GM18508 (cell line): Measurements from ENCODE around the gene BSDC1.
"Not testable (repeated sequence)": the region's sequence is repeated elsewhere in the genome, so short reads cannot be mapped to it uniquely, and the experiment has no call there.

Experiments used
- ATAC-seq: cut with Tn5 transposase; IDR thresholded peaks from one replicate; pipeline ENCODE4 v1.9.1; 2021; ENCODE audit warnings: moderate number of reproducible peaks; ENCODE audit not compliant: insufficient read depth, unreplicated experiment

BSDC1 gene, protein sequence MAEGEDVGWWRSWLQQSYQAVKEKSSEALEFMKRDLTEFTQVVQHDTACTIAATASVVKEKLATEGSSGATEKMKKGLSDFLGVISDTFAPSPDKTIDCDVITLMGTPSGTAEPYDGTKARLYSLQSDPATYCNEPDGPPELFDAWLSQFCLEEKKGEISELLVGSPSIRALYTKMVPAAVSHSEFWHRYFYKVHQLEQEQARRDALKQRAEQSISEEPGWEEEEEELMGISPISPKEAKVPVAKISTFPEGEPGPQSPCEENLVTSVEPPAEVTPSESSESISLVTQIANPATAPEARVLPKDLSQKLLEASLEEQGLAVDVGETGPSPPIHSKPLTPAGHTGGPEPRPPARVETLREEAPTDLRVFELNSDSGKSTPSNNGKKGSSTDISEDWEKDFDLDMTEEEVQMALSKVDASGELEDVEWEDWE

DNA sequence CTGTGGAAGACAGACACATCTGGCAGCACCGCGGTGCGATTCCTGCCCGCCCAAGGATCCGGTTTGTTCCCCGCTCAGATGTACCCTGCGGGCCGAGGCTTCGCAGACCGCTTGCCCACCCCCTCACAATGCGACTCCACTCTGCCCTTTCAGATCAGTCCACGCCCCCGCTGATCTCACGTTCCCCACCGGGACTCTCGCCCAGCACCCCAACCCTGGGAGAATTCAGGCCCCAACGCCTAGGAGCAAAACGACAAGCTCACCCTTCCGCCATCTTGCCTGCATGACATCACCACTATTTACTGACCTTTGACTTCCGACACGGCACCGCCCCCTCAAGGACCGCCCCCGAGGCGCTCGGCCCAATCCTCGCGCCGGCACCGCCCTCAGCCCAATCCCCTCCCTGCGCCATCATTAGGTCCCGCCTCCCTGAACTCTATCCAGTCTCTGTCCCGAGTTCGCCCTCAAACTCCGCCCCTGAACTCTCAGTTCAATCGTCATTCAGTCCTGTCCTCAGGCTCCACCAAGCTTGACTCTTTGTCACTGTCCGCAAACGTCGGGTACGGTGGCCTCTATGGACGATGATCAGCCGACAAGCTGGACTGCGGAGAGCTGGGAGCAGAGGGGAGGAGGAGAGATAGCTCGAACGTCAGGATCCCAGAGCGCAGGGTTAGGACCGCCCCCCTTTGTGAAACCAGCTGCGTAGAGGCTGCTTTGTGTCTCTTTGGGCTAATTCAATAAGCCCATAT is at the start of gene BSDC1:
Gene BSDC1 (minus strand): TSS at position 301 of the 749 bp plus-strand sequence. CDS start 27 bp downstream, at position 274.
- peak; percentile 94 for ATAC-seq

DNA sequence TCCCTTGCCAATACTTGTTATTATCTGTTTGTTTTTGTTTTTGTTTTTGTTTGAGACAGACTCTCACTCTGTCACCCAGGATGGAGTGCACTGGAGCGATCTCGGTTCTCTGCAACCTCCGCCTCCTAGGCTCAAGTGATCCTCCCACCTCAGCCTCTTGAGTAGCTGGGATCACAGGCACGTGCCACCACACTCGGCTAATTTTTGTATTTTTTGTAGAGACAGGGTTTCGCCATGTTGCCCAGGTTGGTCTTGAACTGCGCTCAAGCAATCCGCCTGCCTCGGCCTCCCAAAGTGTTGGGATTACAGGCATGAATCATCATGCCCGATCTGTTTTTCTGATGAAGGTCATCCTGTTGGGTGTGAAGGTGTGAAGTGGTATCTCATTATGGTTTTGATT is 47.2 kb upstream of the BSDC1 start:
- ATAC-seq = not testable (repeated sequence)

DNA sequence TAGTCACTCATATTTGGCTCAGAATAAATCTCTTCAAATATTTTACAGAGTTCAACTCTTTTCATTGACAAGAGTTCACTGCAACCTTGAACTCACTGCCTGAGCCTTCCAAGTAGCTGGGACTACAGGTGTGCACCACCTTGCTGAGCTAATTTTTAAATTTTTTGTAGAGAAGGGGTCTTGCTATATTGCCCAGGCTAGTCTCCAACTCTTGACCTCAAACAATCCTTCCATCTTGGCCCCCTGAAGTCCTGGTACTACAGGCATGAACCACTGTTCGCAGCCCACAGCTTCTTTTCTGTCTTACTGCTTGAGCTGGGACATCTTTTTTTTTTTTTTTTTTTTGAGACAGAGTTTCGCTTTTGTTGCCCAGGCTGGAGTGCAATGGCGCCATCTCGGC is 44.5 kb upstream of the BSDC1 start:
- not testable (repeated sequence) for ATAC-seq

DNA sequence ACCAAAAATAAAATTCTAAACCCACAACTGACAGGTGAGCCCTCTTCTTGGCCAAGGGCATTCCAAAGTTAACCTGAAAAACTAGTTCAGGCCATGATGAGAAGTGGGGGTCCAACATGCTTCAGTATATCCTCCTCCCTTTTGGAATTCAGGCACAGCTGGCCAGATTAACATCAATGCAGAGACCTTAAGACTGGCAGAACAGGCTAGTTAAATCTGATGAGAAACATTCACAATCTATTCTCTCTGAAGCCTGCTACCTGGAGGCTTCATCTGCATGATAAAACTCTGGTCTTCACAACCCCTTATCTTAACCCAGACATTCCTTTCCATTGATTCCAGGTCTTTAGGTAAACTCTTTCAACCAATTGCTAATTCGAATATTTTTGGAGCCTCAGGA is 43.9 kb upstream of the BSDC1 start:
- ATAC-seq = no peak

DNA sequence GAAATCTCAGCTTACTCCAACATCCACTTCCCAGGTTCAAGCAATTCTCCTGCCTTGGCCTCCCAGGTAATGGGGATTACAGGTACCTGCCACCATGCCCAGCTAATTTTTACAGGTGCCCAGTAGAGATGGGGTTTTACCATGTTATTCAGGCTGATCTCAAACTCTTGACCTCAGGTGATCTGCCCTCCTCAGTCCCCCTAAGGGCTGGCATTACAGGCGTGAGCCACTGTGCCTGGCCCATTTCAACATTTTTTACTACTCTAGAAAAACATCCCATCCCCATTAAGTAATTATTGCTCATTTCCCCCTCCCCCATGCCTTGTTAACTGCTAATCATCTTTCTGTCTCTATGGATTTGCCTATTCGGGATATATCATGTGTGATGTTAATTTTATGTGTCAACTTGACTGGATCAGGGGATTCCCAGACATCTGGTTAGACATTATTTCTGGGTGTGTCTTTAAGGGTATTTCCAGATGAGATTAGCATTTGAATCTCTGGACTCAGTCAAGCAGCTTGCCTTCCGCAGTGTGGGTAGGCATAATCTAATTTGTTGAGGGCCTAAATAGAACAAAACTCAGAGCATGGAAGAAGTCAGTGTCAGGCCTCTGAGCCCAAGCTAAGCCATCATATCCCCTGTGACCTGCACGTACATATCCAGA is 37.6 kb upstream of the BSDC1 start:
- no peak for ATAC-seq

DNA sequence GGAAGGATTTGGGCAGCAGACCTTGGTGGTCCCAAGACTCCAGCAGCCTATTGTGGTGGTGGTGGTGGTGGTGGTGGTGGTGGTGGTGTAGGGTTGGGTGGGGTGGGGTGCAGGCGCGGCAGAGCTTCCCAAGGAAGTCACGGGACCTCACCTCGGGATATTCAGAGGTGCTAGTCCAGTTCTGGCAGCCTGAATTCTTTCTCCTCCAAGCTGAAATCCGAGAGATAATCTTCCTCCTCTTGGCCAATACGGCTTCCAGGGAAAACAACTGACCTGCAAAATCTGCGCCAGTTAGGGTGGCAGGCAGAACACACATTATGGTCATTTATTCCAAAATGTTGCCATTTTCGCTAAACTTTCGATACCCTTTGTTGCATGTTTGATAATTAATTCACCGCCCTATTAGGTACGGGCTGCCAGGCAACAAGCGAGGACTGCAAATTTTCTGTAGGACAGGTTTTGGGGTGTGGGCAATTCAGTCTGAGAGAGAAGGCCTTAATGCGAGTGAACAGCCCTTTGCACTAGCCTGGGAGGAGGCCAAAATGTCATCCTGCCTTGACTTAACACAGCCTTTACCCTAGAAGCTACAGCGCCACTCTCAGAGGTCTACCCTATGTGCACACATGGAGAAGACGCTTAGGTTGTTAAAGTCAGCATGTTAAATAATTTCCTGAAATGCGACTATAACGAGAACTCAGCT is 33.2 kb upstream of the BSDC1 start:
- ATAC-seq = no peak

DNA sequence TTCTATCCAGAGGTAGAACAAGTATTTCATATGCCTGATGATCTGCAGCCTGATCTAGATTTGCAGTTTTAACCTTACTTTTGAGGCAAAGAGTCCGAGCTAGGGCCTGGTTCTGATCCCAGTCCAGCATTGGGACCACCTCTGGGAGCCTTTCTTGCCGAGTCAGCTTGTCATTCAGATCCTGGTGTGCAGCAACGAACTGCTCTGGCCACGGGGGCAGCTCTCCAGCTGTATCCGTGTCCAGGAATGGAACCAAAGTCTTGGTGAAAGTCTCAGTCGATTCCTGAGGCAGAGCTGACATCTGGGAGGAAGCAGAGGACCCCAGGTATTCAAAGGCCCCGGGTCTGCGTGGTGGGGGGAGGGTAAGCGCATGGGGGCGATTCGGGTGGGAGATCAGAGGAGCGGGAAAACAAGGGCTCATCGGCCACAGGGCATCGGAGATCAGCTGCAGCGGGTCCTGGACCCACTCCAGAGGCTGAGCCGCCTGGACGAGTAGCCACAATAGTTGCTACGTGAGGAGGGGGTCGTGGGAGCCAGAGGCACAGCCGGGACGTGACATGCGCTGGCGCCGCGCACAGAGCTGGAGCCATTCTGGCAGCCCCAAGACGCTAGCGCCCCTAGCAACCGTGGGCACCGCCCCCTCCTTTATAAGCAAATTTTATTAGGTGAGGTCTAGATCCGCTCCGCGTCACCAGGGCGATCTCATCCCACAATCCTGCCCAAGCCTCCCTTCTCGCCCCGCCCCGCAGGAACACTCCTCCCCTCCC is 32.4 kb upstream of the BSDC1 start:
- no peak for ATAC-seq

DNA sequence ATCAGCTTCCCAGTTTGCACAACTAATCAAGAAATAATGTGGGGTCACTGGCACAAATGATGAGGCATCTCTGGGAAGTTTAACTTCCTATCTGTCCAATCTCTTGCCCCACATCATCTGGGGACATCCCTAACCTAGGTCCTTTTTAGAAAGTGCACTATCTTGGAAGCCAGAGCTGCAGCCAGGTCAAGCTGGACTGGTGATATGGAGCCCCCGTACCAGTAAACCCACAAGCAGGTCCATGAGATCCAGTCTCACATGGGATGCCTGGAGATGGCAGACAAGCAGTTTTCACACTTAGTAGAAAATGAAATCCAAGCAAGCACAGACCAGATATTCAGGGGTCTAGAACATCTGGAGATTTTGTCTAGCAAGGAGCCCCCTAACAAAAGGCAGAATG is 27.5 kb upstream of the BSDC1 start:
- ATAC-seq = no peak

DNA sequence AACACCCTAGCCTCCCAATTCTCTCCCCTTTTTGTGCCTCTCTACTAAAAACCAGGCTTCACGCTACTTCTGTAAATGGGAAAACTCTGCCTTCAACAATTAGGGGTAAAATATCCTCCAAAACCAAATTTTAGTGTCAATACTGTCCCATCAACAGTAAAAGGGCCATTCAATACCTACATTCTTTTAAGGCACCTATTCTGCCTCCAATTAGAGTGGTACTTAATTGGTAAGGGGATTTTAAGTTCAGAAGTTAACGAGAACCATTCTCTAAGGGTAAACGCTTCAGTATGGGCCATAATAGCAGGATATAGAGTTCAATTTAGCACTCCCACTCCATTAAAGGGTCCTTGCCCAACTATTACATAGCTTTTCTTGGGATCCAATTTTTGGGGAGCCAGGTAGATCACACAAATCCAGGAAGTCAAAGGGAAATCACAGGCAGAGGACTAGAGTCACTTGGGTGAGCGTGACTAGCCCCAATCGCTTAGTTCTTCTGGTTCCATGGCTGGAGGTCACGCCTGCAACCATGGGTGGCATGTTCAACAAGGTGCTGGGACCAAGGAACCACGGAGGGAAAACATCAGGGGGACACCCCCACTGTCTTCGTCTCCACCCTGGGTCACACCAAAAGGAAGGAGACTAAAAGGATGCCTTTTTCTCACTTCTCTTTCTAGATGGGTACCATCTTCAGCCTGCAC is 20.1 kb upstream of the BSDC1 start:
- no peak for ATAC-seq

DNA sequence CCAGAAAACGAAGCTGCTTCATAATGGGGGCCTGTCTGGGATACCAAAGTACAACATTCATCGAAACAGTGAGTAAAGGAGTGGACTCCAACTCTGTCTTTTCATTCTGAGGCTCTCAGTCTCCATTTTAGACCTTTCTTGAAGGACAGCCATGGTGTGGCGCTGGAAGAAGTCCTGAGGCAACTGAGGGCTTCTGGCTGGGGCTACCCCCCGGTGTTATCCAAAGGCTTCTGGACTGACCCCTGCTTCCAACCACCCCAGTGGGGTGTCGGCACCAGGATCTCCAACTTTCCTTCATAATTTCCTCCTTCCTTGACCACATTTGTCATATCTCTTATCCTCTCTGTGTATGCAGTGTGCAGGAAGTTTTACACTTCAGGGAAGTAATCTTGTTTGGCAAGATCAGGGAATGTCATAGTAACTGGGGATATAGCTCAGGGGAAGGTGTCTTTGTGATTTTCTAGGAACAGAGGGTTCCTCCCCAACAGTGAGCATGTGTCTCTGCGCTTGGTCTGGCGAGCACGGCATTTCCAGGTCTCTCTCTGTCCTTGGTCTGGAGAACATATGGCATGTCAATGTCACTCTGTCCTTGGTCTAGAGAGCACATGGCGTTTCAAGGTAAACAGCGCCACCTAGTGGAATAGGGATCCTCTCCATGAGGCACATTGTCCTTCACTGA is 19.4 kb upstream of the BSDC1 start:
- no peak for ATAC-seq

DNA sequence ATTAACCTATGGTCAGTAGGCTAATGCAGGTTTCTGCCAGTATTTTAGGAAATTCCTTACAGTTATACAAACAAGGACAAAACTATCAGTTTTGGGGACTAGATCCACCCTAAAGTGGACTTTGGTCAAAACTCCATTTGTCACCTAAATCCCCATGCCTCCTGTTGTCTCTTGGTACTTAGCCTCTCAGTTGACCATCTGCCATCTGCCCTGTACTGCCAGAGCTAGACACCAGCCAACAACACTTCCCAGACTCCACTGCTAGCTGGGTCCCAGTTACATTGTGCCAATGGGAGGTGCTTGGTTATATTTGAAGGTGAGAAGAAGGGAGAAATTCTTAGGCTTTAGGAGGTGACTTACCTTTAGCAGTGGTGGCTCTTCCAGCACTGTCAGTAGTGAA is 17.0 kb upstream of the BSDC1 start:
- no peak for ATAC-seq

DNA sequence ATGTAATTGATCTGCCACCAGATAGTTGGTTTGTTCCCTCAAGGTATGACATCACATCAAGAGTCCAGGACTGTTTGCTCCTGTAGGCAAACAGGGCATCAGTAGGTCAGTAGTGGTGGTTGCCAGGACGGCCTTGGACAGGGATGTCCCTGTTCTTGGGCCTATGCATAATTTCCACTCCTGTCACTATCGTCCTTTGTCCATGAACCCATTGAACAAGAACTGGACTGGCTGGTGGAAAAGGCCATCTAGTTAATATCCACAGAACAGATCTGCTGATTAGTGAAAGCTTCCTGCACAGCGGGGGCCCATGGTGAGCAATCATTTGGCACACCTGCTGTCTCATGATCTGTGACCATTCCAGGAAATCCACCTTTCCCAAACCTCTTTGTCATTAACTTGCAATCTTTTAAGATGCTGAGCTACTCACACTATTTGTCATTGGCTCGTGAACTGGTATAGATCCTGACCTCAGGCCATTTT is 12.4 kb upstream of the BSDC1 start:
- ATAC-seq = no peak

DNA sequence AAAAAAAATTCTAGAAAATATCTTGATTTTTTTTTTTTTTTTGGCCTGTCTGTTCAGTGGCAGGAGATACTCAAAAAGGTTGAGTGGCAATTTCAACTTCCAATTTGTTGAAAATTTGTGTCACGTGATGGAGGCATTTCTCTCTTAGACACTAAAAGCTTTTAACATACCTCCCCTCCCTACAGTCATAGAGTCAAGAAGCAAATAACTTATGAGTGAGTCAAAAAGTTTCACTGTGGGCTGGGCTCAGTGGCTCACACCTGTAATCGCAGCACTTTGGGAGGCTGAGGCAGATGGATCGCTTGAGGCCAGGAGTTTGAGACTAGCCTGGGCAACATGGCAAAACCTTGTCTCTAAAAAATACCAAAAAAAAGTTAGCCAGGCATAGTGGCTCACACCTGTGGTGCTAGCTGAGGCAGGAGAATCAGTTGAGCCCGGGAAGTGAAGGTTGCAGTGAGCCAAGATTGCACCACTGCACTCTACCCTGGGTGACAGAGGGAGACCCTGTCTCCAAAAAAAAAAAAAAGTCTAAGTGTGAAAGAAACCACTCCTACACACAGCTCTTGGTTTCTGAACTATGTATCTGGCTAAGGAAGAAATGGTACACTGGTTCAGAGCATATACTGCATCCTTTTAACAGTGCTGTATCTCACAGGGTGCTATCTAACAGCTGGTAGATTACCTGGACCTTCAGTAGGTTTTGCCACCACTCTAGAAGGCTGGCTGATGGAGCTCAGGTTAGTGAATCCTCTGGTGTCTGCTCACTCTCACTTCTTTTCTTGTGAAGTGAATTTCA is 11.6 kb upstream of the BSDC1 start:
- no peak for ATAC-seq

DNA sequence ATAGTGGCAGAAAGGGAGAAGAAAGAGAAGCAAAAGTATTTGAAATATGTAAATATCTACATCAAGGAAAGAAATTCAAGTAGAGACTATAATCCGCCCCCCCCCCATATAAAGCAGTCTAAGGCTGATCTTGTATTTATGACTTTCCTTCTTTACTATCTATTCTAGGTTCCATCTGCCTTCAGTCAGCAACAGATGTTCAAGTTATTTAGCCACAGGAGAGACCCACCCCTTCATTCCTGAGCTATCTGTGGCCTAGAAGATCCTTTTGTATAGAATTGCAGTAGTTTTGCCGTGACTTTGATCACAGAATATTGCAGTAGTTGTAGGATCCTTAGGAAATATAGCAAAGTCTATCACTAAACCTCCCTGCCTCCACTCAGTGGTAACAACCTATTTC is 10.7 kb upstream of the BSDC1 start:
- no peak for ATAC-seq

DNA sequence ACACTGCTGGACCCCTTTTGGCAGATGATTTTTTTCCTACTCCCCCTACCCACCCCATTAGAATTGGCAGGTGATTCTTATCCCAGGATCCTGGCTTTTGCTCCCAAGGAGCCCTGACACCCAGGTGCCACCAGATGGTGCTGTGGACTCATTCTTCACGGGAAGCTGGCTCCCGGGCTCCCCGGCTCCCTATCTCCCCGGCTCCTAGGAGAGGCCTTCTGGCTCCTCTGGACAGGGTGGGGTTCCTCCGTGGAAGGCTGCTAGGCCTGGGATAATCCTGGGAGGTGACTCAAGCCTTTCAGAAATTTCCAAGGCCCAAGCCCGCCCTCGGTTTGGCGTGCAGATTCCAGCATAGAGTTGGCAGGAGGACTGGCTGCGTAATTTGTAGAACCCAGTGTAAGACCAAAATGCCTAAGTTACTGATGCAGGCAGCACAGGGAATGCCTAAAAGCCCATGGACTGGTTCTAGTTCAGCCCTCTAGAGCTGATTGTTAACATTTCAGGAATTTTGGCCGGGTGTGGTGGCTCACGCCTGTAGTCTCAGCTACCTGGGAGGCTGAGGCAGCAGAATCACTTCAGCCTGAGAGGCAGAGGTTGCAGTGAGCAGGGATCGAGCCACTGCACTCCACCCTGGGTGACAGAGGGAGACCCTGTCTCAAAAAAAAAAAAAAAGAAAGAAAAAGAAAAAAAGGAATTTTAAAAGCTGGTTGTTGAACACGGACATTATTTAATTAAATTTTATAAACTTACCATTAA is 6.8 kb upstream of the BSDC1 start:
- ATAC-seq = no peak

DNA sequence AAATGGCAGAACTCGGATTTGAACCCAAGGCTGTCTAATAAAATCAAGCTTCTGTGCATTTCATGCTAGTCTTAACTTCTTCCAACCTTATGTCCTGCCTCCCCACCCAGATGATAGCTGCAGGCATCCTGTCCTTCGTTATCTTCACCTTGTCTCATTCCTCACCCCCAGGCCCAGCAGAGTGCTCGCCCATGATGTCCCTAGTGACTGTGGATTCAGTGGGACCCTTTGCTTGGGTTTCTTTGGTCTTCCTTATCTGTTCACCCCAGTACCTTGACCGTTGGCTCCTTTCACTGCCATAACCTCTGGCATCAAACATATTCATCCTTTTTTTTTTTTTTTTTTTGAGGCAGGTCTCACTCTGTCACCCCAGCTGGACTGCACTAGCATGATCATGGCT is 5.6 kb upstream of the BSDC1 start:
- no peak for ATAC-seq

DNA sequence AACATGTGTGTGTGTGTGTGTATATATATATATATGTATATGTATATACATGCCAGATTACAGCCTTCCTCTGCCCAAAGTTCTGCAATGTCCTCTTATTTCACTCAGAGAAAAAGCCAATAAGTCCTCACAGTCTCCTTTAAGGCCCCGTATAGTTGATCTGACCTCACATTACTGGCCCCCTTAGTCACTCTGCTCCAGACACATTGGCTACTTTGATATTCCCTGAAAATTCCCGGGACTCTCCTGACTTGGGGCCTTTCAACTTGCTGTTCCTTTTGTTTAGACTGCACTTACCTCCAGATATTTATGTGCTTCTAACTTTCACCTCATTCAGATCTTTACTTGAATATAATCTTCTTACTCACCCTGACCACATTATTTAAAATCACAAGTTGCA is 4.2 kb upstream of the BSDC1 start:
- no peak for ATAC-seq
